GM21717 (cell line): ENCODE measurements around the gene ANAPC15.
"Not testable (repeated sequence)": the region's sequence is repeated elsewhere in the genome, so short reads cannot be mapped to it uniquely, and the experiment has no call there.

Experiments used
- ATAC-seq: cut with Tn5 transposase; IDR thresholded peaks from one replicate; pipeline ENCODE4 v1.9.1; 2021; ENCODE audit warnings: mild to moderate bottlenecking, moderate library complexity; ENCODE audit not compliant: unreplicated experiment

ANAPC15 gene

GRCh38 chr11:72112143-72112977 lies at the start of gene ANAPC15:
Gene ANAPC15 (minus strand): TSS chr11:72112695. CDS start chr11:72111276, 1,419 bp downstream.
- peak; percentile 79 for ATAC-seq

- ATAC-seq = no peak
Measured at GRCh38 chr11:72160319-72160718, 47.8 kb upstream of the ANAPC15 start.

GRCh38 chr11:72157131-72157530 lies 44.6 kb upstream of the ANAPC15 start:
- ATAC-seq = no peak

GRCh38 chr11:72155751-72156150 lies 43.3 kb upstream of the ANAPC15 start:
- no peak for ATAC-seq

GRCh38 chr11:72154816-72155215 lies 42.3 kb upstream of the ANAPC15 start:
- no peak for ATAC-seq

- not testable (repeated sequence) for ATAC-seq
Measured at GRCh38 chr11:72153874-72154273, 41.4 kb upstream of the ANAPC15 start.

GRCh38 chr11:72150882-72151281 lies 38.4 kb upstream of the ANAPC15 start:
- no peak for ATAC-seq

- no peak for ATAC-seq
Measured at GRCh38 chr11:72146625-72147024, 34.1 kb upstream of the ANAPC15 start.

- ATAC-seq = no peak
Measured at GRCh38 chr11:72144807-72145565, 32.5 kb upstream of the ANAPC15 start.

- not testable (repeated sequence) for ATAC-seq
Measured at GRCh38 chr11:72142543-72142942, 30.0 kb upstream of the ANAPC15 start.

GRCh38 chr11:72142086-72142485 lies 29.6 kb upstream of the ANAPC15 start:
- ATAC-seq = not testable (repeated sequence)

- ATAC-seq = no peak
Measured at GRCh38 chr11:72141066-72141465, 28.6 kb upstream of the ANAPC15 start.

GRCh38 chr11:72140661-72141060 lies 28.2 kb upstream of the ANAPC15 start:
- no peak for ATAC-seq

GRCh38 chr11:72139500-72139899 lies 27.0 kb upstream of the ANAPC15 start:
- no peak for ATAC-seq

GRCh38 chr11:72138821-72139390 lies 26.4 kb upstream of the ANAPC15 start:
- no peak for ATAC-seq

- no peak for ATAC-seq
Measured at GRCh38 chr11:72136684-72137262, 24.3 kb upstream of the ANAPC15 start.

- ATAC-seq = no peak
Measured at GRCh38 chr11:72135891-72136683, 23.6 kb upstream of the ANAPC15 start.

- not testable (repeated sequence) for ATAC-seq
Measured at GRCh38 chr11:72135473-72135872, 23.0 kb upstream of the ANAPC15 start, which contains the start of gene FOLR3. Gene FOLR3 (plus strand): TSS chr11:72135725. CDS start chr11:72135953, 228 bp downstream.

GRCh38 chr11:72132646-72133045 lies 20.2 kb upstream of the ANAPC15 start:
- ATAC-seq = no peak

GRCh38 chr11:72129381-72129780 lies 16.9 kb upstream of the ANAPC15 start:
- no peak for ATAC-seq
